IPS-NIHi7 (cell line): ENCODE data around the gene KIF3A.

ENCODE experiments used
- DNase-seq: peaks from one replicate; pipeline ENCODE4 v3.0.0; 2012; ENCODE audit warnings: mixed read lengths; ENCODE audit errors: extremely low spot score

Gene KIF3A

DNA sequence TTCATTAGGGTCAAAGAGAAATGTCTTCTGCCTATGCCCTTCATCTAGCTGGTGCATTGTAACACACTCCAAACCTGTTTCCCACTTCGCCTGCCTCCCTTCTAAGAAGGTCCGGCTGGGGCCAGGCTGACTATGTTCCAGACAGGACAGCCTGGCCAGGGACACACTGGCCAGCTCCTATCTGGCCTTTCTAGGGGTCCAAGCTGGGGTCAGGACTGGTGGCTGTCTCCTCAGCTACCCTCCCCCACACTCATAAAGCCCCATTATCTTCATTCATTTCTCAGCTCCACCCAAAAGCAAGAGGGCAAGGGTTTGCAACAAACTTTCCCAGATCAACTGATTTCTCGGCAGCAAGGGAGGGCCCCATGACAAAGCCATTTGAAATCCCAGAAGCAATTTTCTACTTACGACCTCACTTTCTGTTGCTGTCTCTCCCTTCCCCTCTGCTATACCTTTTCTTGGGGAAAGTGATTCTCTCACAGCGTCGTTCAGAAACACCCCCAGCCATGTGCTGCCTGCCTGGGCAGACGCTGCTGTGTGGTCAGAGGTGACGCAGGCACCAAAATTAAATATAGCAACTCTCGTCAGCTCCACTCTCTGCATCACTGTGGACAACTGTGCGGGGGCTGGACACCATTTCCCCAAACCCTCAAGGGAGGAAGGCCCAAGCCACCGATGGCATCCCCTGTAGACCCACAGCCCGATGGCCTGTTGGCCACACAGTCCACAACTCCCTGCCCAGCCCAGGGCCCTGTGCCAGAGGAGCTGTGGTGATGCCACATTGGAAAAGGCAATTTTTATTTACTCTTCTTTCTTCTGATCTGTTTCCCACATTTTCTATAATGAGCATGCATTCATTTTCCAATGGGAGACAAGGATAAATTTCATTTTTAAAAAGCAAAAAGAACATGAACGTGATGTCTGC lies 73.3 kb downstream of the KIF3A start:
- no peak for DNase-seq

DNA sequence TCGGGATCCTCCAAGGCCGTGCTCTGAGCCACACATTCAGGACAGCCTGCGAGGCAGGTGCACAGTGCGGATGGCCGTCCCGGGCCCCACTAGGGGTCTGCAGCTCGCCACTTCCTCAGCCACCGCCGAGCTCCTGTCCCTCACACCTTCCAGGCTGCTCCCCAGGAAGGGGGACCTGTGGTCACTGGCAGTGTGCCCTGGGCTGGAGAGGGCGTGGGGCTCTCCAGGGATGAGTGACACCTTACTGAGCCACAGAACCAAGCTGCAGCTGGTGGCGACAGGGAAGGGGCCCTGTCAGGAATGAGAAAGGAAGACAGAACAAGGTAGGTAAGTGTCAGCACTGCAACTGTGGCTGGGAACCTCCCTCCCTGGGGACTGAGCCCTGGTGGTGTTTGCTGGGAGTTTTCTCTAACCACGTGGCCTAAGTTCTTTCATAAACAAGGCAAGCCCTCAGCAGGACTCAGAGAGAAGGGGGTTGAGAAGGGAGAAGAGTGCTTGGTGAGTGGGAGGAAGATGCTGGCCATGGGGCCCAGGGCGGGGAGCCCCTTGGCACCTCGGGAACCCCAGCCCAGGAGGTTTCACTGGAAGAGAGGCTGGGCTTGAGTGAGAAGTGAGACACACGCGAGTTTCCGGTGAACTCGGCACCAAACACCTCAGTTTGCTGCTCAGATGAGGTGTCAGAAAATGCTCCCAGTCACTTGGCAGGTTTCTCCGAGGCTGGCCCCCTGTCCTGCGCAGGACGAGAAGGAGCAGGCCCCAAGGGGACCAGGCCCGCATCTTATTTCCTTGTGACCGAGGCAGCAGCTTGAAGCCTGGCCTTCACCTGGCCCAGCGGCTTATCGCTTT lies 74.2 kb downstream of the KIF3A start:
- DNase-seq: no peak

DNA sequence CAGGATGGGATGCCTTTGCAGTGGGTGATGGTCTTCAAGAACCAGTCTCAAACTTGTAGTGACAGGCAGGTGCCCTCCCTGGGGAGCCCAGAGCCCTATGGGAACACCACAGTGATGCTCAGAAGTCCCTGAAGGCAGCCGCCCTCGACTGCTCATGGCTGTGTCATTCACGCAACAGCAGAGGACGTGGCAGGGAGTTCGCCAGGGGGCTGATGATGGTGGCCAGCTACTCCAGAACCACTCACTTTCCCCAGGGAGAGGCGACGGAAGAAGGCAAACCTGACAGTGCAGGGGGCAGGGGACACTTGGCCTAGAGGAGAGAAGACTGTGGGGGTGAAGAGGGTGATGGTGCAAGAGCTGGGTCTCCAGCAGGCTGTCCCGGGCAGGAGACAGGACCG lies 75.3 kb downstream of the KIF3A start:
- DNase-seq: no peak

DNA sequence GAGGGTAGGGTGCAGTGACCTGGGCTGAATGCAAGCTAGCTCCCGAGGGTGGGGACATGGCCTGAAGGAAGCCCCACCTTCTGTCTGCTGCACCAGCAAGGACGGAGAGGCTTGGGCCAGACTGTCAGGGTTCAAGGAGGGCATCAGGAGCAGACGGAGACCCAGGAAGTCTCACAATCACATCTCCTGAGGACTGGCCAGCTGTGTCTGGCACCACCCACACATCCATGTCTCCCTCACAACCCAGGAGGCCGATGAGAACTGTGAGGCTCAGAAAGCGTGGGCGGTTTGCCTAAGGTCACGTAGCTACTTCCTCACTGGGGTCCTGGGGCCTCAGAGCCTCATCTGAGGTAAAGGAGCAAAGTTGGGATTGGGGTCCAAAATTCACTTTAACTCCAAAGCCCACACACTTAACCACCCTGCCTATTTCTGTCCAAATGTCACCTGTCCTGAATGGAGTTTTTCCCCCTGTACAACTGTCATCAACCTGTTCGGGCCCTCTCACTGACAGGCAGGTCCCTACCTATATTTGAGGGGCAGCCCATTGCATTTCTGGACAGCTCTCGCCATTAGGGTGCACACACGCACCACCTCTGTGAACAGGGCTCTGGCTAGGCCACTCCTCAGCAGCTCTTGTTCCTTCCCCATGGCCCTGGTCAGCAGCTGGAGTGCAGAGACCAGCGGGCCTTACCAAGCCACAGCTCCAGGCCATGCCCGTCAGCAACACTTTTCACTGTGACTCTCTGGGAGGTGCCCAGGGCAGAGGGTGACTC lies 75.9 kb downstream of the KIF3A start:
- no peak for DNase-seq

DNA sequence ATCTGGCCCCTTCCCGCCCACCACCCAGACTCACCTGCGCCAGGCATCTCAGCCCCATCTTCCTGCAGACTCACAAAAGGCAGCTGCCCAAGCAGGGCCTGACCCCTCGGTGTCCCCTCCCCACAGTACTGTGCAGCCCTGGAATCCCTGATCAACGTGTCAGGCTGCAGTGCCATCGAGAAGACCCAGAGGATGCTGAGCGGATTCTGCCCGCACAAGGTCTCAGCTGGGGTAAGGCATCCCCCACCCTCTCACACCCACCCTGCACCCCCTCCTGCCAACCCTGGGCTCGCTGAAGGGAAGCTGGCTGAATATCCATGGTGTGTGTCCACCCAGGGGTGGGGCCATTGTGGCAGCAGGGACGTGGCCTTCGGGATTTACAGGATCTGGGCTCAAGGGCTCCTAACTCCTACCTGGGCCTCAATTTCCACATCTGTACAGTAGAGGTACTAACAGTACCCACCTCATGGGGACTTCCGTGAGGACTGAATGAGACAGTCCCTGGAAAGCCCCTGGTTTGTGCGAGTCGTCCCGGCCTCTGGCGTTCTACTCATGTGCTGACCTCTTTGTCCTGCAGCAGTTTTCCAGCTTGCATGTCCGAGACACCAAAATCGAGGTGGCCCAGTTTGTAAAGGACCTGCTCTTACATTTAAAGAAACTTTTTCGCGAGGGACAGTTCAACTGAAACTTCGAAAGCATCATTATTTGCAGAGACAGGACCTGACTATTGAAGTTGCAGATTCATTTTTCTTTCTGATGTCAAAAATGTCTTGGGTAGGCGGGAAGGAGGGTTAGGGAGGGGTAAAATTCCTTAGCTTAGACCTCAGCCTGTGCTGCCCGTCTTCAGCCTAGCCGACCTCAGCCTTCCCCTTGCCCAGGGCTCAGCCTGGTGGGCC lies 77.5 kb downstream of the KIF3A start:
- DNase-seq: no peak

DNA sequence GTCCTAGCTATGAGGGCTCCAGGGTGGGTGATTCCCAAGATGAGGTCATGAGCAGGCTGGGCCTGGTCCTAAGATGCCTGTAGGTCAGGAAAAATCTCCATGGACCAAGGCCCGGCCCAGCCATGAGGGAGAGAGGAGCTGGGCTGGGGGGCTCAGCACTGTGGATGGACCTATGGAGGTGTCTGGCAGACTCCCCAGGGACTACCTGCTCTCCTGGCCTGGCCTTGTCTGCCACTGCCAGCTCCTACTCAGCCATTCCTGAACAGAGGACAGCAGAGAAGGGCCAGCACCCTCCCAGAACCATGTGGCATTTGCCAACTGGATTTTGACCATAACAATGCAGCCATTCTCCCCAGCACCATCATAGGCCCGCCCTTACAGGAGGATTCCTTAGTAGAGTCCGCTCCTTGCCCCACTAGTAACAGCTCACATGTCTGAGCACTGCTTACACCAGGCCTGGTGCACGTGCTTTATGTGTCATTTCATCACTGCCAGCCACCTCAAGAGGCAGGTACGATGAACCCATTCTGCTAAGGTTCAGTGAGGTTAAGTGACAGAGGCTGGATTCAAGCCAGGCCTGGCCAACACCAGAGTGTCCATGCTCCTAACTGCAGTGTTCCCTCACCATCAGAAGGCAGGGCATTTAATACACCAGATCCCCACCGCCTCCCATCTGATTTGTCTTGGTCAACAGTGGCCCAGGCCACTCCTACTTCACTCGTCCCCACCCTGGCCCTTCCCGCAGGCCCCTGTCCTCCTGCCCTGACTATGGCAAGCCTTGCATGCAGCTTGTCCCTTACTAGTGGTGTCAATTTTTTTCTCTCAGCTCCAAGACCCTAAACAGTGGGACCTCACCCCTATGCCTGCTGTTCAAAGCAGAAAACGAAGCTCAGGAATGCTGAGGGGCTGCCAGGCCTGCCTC lies 78.7 kb downstream of the KIF3A start:
- DNase-seq: no peak

DNA sequence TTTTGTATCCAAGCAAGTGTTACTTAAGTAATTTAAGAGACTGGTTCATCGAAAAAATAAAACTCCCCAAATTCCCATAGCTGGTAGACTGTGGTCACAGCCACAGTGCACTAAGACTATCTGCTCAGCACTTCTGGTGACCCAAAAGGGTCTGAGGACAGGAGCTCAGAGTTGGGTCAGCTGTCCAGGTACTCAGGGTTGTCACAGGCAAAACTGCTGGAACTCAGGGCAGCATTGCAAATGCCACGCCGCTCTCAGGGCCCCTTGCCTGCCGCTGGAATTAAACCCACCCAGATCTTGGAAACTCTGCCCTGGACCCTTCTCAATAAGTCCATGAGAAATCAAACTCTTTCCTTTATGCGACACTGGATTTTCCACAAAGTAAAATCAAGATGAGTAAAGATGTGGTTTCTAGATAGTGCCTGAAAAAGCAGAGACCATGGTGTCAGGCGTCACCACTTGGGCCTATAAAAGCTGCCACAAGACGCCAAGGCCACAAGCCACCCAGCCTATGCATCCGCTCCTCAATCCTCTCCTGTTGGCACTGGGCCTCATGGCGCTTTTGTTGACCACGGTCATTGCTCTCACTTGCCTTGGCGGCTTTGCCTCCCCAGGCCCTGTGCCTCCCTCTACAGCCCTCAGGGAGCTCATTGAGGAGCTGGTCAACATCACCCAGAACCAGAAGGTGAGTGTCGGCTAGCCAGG lies 79.5 kb downstream of the KIF3A start, which contains the start of gene IL13:
IL13 (plus strand) TSS at position 498 of the 705 bp plus-strand sequence; CDS start at position 512, 14 bp downstream.
- no peak for DNase-seq

DNA sequence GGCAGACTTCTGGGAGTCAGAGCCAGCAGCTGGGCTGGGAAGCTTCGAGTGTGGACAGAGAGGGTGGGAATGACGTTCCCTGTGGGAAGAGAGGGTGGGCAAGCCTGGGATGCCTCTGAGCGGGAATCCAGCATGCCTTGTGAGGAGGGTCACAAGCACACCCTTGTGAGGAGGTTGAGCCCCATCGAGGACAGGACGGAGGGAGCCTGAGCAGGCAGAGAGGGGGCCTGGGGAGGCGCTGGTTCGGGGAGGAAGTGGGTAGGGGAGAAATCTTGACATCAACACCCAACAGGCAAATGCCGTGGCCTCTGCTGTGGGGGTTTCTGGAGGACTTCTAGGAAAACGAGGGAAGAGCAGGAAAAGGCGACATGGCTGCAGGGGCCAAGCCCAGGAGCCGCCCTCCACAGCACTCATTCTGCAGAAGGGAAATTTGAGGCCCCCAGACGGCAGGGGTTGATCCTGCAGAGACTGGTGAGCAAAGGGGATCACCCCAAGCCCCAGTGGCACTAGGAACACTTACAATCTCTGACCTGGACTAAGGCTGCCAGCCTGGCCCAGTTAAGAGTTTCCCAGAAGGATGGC lies 80.5 kb downstream of the KIF3A start:
- DNase-seq: no peak

DNA sequence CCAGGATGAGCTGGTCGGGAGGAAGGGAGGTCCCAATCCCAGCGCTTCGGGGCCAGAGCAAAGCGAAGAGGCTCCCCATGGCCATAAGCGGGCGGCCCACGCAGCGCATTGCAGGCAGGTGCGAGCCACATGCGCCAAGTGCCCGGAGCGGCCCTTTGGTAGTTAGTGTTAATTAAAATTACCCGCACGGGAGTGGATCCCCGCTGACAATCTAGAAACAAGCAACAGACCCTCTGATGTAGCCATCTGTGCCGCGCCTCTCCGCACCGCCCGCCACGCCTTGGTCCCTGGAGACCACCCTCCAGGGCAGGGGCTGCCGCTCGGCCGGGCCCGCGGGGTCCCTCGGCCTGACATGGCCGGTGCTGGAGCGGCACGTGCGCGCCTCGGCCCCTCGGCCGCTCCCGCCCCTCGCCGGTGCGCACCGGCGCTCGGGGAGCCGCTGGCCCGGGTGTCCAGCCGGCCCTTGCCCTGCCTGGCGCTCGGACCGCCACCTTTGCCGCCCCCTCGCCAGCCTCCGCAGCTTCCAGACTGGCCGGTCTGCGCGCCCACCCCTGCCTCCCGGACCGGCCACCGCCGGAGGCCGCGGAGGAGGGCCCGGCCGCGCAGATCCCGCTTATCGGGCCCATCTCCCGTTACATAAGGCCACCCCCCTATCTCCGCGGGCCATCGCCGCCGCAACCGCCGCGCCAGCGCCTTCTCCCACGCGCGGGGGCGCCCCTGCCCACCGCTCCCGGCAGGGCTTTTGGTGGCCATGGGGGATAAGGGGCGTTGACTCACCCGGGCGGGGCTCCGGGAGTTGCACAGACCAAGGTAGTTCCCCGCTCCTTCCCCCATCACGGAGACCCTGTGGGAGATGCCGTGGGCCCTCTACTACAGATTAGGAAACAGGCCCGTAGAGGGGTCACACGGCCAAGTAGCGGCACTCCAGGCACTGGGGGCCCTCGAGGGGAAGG lies 81.2 kb downstream of the KIF3A start:
- DNase-seq: peak; percentile 38

DNA sequence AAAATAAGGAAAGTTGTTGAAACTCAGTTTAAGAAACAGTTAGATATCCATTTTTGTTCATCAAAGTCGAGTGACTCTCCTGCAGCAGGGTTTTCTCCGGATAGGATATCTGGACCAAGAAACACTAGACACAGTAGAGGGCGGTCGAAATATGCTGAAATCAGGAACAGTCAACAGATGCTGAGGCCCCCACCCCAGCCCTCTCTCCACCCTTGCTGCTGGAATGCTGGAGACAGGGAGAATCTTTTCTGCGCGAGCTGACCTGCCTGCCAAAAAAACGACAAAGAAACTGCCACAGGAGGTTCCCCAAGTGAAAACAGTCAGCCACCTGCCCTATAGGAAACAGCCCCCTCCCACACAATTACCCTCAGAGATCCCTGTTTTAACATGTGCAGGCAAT lies 83.6 kb downstream of the KIF3A start:
- no peak for DNase-seq

DNA sequence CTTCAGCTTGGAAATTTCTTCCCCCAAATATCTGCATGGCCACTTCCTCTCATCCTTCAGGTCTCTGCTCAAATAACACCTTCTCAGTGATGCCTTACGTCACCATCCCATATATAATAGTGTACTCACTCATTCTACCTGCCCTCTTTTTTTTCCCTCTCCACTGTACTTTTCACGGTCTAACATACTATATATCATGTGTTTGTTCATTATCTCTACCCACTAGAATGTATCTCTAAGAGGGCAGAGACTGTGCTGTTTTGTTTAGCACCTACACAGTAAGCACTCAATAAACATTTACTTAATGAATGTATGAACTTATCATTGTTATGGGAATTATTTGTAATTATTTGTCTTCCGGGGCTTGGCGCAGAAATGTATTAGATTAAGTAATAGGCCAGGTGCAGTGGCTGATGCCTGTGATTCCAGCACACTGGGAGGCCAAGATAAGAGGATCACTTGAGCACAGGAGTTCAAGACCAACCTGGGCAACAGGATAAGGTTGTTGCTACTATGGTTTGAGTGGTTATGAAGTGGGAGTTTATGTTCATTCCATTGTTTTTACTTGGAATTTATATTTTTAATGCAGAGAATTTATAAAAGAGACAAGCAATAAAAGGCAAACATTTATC lies 85.4 kb downstream of the KIF3A start:
- no peak for DNase-seq

DNA sequence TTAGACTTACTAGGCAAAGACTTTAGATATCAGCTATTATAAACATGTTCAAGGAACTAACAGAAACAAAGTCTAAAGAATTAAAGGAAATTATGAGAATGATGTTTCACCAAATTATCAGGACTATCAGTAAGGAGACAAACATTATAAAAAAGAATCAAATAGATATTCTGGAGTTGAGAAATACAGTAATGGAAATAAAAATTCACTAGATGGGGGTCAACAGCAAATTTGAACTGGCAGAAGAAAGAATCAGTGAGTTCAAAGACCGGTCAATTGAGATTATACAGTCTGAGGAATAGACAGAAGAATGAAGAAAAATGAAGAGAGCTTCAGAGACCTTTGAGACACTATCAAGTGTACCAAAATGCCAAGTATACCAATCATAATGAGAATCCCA lies 89.0 kb downstream of the KIF3A start:
- DNase-seq: no peak

DNA sequence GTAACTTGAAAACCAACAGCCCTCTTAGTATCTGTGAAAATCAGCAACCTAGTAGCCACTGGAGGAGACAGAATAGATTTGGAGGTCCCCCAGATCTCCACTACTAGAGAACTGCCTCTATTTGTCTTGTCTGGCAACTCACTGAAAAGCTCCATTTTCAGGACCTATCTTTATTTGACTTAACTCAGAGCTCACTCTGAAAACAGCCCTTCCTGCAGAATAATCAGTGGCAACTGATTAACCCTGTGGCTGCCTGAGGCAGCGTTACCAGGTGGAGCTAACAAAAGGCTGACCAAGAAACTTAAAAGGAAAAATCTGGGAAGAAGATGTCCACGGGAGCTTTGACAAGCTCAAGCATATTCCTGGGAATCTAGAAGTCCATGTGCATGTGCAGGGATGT lies 89.9 kb downstream of the KIF3A start:
- no peak for DNase-seq

DNA sequence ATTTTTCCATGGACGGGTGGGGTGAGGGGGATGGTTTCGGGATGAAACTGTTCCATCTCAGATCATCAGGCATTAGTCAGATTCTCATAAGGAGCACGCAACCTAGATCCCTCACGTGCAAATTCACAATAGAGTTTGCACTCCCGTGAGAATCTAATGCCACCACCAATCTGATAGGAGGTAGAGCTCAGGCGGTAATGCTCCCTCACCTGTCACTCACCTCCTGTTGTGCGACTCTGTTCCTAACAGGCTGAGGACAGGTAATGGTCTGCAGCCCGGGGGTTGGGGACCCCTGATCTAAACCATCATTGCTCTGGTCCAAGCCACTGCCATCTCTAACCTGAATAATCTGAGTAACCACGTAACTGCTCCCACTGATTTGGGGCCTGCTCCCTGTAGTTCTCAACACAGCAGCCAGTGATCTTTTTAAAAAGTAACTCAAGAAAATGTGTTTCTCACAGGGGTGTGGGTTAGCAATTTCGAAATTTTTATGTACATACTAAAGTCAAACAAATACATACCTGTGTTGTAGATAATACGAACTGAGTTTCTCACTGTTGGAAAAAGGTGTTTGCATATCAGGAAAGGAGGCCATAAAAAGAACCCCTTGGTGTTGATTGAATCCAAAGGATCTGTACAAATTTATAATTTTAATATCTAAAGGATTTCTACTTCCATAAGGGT lies 90.6 kb downstream of the KIF3A start:
- DNase-seq: no peak

DNA sequence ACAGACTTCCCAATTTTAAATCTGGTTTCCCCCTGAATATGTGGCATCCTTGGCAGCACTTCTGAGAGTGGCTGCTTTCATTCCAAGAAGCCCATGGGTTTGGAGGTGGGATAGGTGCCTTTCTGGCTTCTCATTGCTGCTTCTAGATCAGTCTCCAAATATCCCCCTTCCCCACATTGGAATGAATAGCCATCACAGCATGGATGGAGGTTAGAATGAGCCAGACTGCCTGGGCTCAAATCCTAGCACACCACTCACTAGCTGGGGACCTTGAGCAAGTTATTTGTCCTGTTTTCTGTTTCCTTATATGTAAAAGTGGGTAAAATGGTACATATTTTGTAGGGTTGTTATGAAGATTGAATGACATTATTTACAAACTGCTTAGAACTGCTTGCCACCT lies 93.2 kb downstream of the KIF3A start:
- DNase-seq: no peak
